IPS-15b (cell line): ENCODE measurements around the gene LRRC75A.
A peak's percentile ranks its signal among the peaks of the same experiment; 100 is the strongest.

Experiments
- H3K27me3 ChIP-seq: one replicate; pipeline ENCODE4 v1.6.1; 2013; ENCODE audit warnings: low read length; ENCODE audit not compliant: control insufficient read depth, insufficient read depth
- H3K36me3 ChIP-seq: one replicate; pipeline ENCODE4 v1.6.1; 2013; ENCODE audit warnings: low read length; ENCODE audit not compliant: control insufficient read depth, insufficient read depth
- H3K4me1 ChIP-seq: one replicate; pipeline ENCODE4 v1.6.1; 2013; ENCODE audit warnings: mild to moderate bottlenecking, low read length; ENCODE audit not compliant: control insufficient read depth, insufficient read depth
- H3K4me3 ChIP-seq: one replicate; pipeline ENCODE4 v1.5.1; 2013; ENCODE audit warnings: low read depth, low read length
- H3K9ac ChIP-seq: one replicate; pipeline ENCODE4 v1.6.1; 2013; ENCODE audit warnings: low read depth, mild to moderate bottlenecking, low read length
- H3K9me3 ChIP-seq: one replicate; pipeline ENCODE4 v1.6.1; 2013; ENCODE audit warnings: mild to moderate bottlenecking, low read length; ENCODE audit not compliant: control insufficient read depth, insufficient read depth

Gene LRRC75A

GRCh38 chr17:16434662-16435061 lies 57.3 kb downstream of the LRRC75A start:
- Histone ChIP-seq H3K9me3 (no peaks in the 10 kb centered on the region), H3K9ac (peak overlapping the region; percentile 47), H3K36me3 (peaks cover 5% of the 10 kb centered on the region), H3K4me1 (peaks cover 11% of the 10 kb centered on the region), H3K27me3 (no peaks in the 10 kb centered on the region), H3K4me3 (no peak overlapping the region)

GRCh38 chr17:16433514-16433913 lies 58.5 kb downstream of the LRRC75A start:
- no peak overlapping the region for H3K9ac ChIP-seq
- H3K36me3 ChIP-seq: no peaks in the 10 kb centered on the region
- H3K4me3 ChIP-seq: no peak overlapping the region
- no peaks in the 10 kb centered on the region for H3K9me3 ChIP-seq
- H3K27me3 ChIP-seq: no peaks in the 10 kb centered on the region
- H3K4me1 ChIP-seq: peaks cover 11% of the 10 kb centered on the region

- Histone ChIP-seq H3K9me3 (no peaks in the 10 kb centered on the region), H3K4me3 (no peak overlapping the region), H3K27me3 (no peaks in the 10 kb centered on the region), H3K4me1 (peaks cover 7% of the 10 kb centered on the region), H3K9ac (no peak overlapping the region), H3K36me3 (no peaks in the 10 kb centered on the region)
Observed at GRCh38 chr17:16432017-16432416, 60.0 kb downstream of the LRRC75A start.

- Histone ChIP-seq H3K4me3 (no peak overlapping the region), H3K36me3 (no peaks in the 10 kb centered on the region), H3K9ac (no peak overlapping the region), H3K4me1 (peaks cover 7% of the 10 kb centered on the region), H3K9me3 (no peaks in the 10 kb centered on the region), H3K27me3 (no peaks in the 10 kb centered on the region)
Observed at GRCh38 chr17:16430650-16431049, 61.3 kb downstream of the LRRC75A start.

- H3K9ac ChIP-seq: no peak overlapping the region
- no peaks in the 10 kb centered on the region for H3K4me1 ChIP-seq
- no peaks in the 10 kb centered on the region for H3K27me3 ChIP-seq
- H3K9me3 ChIP-seq: no peaks in the 10 kb centered on the region
- no peak overlapping the region for H3K4me3 ChIP-seq
- no peaks in the 10 kb centered on the region for H3K36me3 ChIP-seq
Observed at GRCh38 chr17:16429083-16429482, 62.9 kb downstream of the LRRC75A start.

GRCh38 chr17:16428098-16428882 lies 63.7 kb downstream of the LRRC75A start:
- no peak overlapping the region for H3K9ac ChIP-seq
- H3K9me3 ChIP-seq: no peaks in the 10 kb centered on the region
- H3K4me3 ChIP-seq: no peak overlapping the region
- no peaks in the 10 kb centered on the region for H3K36me3 ChIP-seq
- H3K4me1 ChIP-seq: no peaks in the 10 kb centered on the region
- no peaks in the 10 kb centered on the region for H3K27me3 ChIP-seq

- Histone ChIP-seq H3K9me3 (no peaks in the 10 kb centered on the region), H3K4me1 (no peaks in the 10 kb centered on the region), H3K4me3 (no peak overlapping the region), H3K27me3 (no peaks in the 10 kb centered on the region), H3K9ac (no peak overlapping the region), H3K36me3 (no peaks in the 10 kb centered on the region)
Observed at GRCh38 chr17:16427020-16427419, 65.0 kb downstream of the LRRC75A start.

- Histone ChIP-seq H3K9me3 (no peaks in the 10 kb centered on the region), H3K27me3 (no peaks in the 10 kb centered on the region), H3K9ac (no peak overlapping the region), H3K4me3 (no peak overlapping the region), H3K4me1 (no peaks in the 10 kb centered on the region), H3K36me3 (no peaks in the 10 kb centered on the region)
Observed at GRCh38 chr17:16425698-16426659, 66.0 kb downstream of the LRRC75A start.

- H3K9me3 ChIP-seq: no peaks in the 10 kb centered on the region
- H3K4me3 ChIP-seq: no peak overlapping the region
Observed at GRCh38 chr17:16425202-16425601, 66.8 kb downstream of the LRRC75A start.

GRCh38 chr17:16423226-16423872 lies 68.6 kb downstream of the LRRC75A start:
- no peak overlapping the region for H3K9ac ChIP-seq
- H3K27me3 ChIP-seq: no peaks in the 10 kb centered on the region
- no peaks in the 10 kb centered on the region for H3K36me3 ChIP-seq
- H3K4me1 ChIP-seq: no peaks in the 10 kb centered on the region
- H3K9me3 ChIP-seq: no peaks in the 10 kb centered on the region
- no peak overlapping the region for H3K4me3 ChIP-seq

More at GRCh38 chr17:16425202-16425601, 66.8 kb downstream of the LRRC75A start:
- no peak overlapping the region for H3K9ac ChIP-seq
- no peaks in the 10 kb centered on the region for H3K4me1 ChIP-seq
- H3K36me3 ChIP-seq: no peaks in the 10 kb centered on the region
- no peaks in the 10 kb centered on the region for H3K27me3 ChIP-seq

GRCh38 chr17:16422416-16422815 lies 69.6 kb downstream of the LRRC75A start:
- H3K9ac ChIP-seq: no peak overlapping the region
- H3K27me3 ChIP-seq: no peaks in the 10 kb centered on the region
- no peak overlapping the region for H3K4me3 ChIP-seq
- peaks cover 2% of the 10 kb centered on the region for H3K36me3 ChIP-seq
- no peaks in the 10 kb centered on the region for H3K9me3 ChIP-seq
- no peaks in the 10 kb centered on the region for H3K4me1 ChIP-seq
